ENCODE data around the gene SFXN1. TPM values are rescaled to one million over a fixed set of nuclear protein-coding genes. Genes with fewer than 3 reads are reported as not detected.
"Not testable (repeated sequence)": the region's sequence is repeated elsewhere in the genome, so short reads cannot be mapped to it uniquely, and the experiment has no call there.

The SFXN1 gene
- total and polyA plus RNA-seq, 2 donors, result 22.3 to 48.5 TPM

- not testable (repeated sequence) for H3K27me3 ChIP-seq (ENCODE audit: control insufficient read depth in 2 of 2, insufficient read depth in 1 of 2, low read length in 1 of 2); H3K4me3 ChIP-seq (ENCODE audit: low read length in 2 of 2); H3K27ac ChIP-seq (ENCODE audit: low read depth in 1 of 2, low read length in 1 of 2); H3K9me3 ChIP-seq (ENCODE audit: control insufficient read depth in 2 of 2, insufficient read depth in 1 of 2, low read length in 1 of 2); DNase-seq (ENCODE audit: low read depth in 6 of 9, low spot score in 9 of 9)
- peaks cover 7 to 12% of the 10 kb centered on the region in 2 donors for H3K4me1 ChIP-seq (ENCODE audit: control insufficient read depth in 2 of 2, insufficient read depth in 2 of 2, low read length in 2 of 2)
- 92% methylated on average over 3 of the region's 3 CpGs for WGBS
- peaks cover 9 to 11% of the 10 kb centered on the region in 2 donors for H3K36me3 ChIP-seq (ENCODE audit: control insufficient read depth in 2 of 2, insufficient read depth in 2 of 2, low read length in 1 of 2)
These were observed 57.0 kb downstream of the SFXN1 start for GRCh38 chr5:175535331-175535730.

GRCh38 chr5:175535796-175536195 lies 57.4 kb downstream of the SFXN1 start:
- Histone ChIP-seq H3K4me3 (ENCODE audit: low read length in 2 of 2) (no peak overlapping the region), H3K27me3 (ENCODE audit: control insufficient read depth in 2 of 2, insufficient read depth in 1 of 2, low read length in 1 of 2) (no peaks in the 10 kb centered on the region), H3K27ac (ENCODE audit: low read depth in 1 of 2, low read length in 1 of 2) (no peak overlapping the region), H3K9me3 (ENCODE audit: control insufficient read depth in 2 of 2, insufficient read depth in 1 of 2, low read length in 1 of 2) (no peaks in the 10 kb centered on the region), H3K4me1 (ENCODE audit: control insufficient read depth in 2 of 2, insufficient read depth in 2 of 2, low read length in 2 of 2) (peaks cover 7 to 12% of the 10 kb centered on the region in 2 donors), H3K36me3 (ENCODE audit: control insufficient read depth in 2 of 2, insufficient read depth in 2 of 2, low read length in 1 of 2) (peaks cover 6 to 11% of the 10 kb centered on the region in 2 donors)
- DNase-seq (ENCODE audit: low read depth in 6 of 9, low spot score in 9 of 9), result no peak
- 61% methylated on average over 3 of the region's 3 CpGs for WGBS

- Histone ChIP-seq H3K27me3 (ENCODE audit: control insufficient read depth in 2 of 2, insufficient read depth in 1 of 2, low read length in 1 of 2) (no peaks in the 10 kb centered on the region), H3K36me3 (ENCODE audit: control insufficient read depth in 2 of 2, insufficient read depth in 2 of 2, low read length in 1 of 2) (no peaks in the 10 kb centered on the region), H3K4me3 (ENCODE audit: low read length in 2 of 2) (no peak overlapping the region), H3K4me1 (ENCODE audit: control insufficient read depth in 2 of 2, insufficient read depth in 2 of 2, low read length in 2 of 2) (peaks cover 7 to 12% of the 10 kb centered on the region in 2 donors), H3K9me3 (ENCODE audit: control insufficient read depth in 2 of 2, insufficient read depth in 1 of 2, low read length in 1 of 2) (no peaks in the 10 kb centered on the region), H3K27ac (ENCODE audit: low read depth in 1 of 2, low read length in 1 of 2) (no peak overlapping the region)
- DNase-seq (ENCODE audit: low read depth in 6 of 9, low spot score in 9 of 9), result no peak
- 89% methylated on average over 5 of the region's 5 CpGs for WGBS
These were observed 60.2 kb downstream of the SFXN1 start for GRCh38 chr5:175538576-175538975.

- no peaks in the 10 kb centered on the region for H3K27me3 ChIP-seq (ENCODE audit: control insufficient read depth in 2 of 2, insufficient read depth in 1 of 2, low read length in 1 of 2)
These were observed 61.6 kb downstream of the SFXN1 start for GRCh38 chr5:175539936-175540335.

GRCh38 chr5:175541264-175541663 lies 62.9 kb downstream of the SFXN1 start:
- WGBS, result 71% methylated on average over 4 of the region's 4 CpGs
- Histone ChIP-seq H3K9me3 (ENCODE audit: control insufficient read depth in 2 of 2, insufficient read depth in 1 of 2, low read length in 1 of 2) (no peaks in the 10 kb centered on the region), H3K4me3 (ENCODE audit: low read length in 2 of 2) (no peak overlapping the region), H3K27me3 (ENCODE audit: control insufficient read depth in 2 of 2, insufficient read depth in 1 of 2, low read length in 1 of 2) (no peaks in the 10 kb centered on the region), H3K27ac (ENCODE audit: low read depth in 1 of 2, low read length in 1 of 2) (no peak overlapping the region), H3K36me3 (ENCODE audit: control insufficient read depth in 2 of 2, insufficient read depth in 2 of 2, low read length in 1 of 2) (no peaks in the 10 kb centered on the region), H3K4me1 (ENCODE audit: control insufficient read depth in 2 of 2, insufficient read depth in 2 of 2, low read length in 2 of 2) (no peaks in the 10 kb centered on the region)
- no peak for DNase-seq (ENCODE audit: low read depth in 6 of 9, low spot score in 9 of 9)

More at GRCh38 chr5:175539936-175540335, 61.6 kb downstream of the SFXN1 start:
- Histone ChIP-seq H3K4me1 (ENCODE audit: control insufficient read depth in 2 of 2, insufficient read depth in 2 of 2, low read length in 2 of 2) (peaks cover 3 to 4% of the 10 kb centered on the region in 2 donors), H3K36me3 (ENCODE audit: control insufficient read depth in 2 of 2, insufficient read depth in 2 of 2, low read length in 1 of 2) (no peaks in the 10 kb centered on the region), H3K4me3 (ENCODE audit: low read length in 2 of 2) (no peak overlapping the region), H3K9me3 (ENCODE audit: control insufficient read depth in 2 of 2, insufficient read depth in 1 of 2, low read length in 1 of 2) (no peaks in the 10 kb centered on the region), H3K27ac (ENCODE audit: low read depth in 1 of 2, low read length in 1 of 2) (no peak overlapping the region)
- no peak for DNase-seq (ENCODE audit: low read depth in 6 of 9, low spot score in 9 of 9)
- WGBS, result 98% methylated on average over 2 of the region's 2 CpGs

- DNase-seq (ENCODE audit: low read depth in 6 of 9, low spot score in 9 of 9), result no peak
- 72% methylated on average over 5 of the region's 5 CpGs for WGBS
- H3K27me3 ChIP-seq (ENCODE audit: control insufficient read depth in 2 of 2, insufficient read depth in 1 of 2, low read length in 1 of 2), result no peaks in the 10 kb centered on the region
These were observed 64.0 kb downstream of the SFXN1 start for GRCh38 chr5:175542232-175542965.

GRCh38 chr5:175542966-175543235 lies 64.5 kb downstream of the SFXN1 start:
- Histone ChIP-seq H3K27ac (ENCODE audit: low read depth in 1 of 2, low read length in 1 of 2) (no peak overlapping the region), H3K9me3 (ENCODE audit: control insufficient read depth in 2 of 2, insufficient read depth in 1 of 2, low read length in 1 of 2) (no peaks in the 10 kb centered on the region), H3K4me3 (ENCODE audit: low read length in 2 of 2) (no peak overlapping the region), H3K4me1 (ENCODE audit: control insufficient read depth in 2 of 2, insufficient read depth in 2 of 2, low read length in 2 of 2) (no peaks in the 10 kb centered on the region), H3K36me3 (ENCODE audit: control insufficient read depth in 2 of 2, insufficient read depth in 2 of 2, low read length in 1 of 2) (no peaks in the 10 kb centered on the region), H3K27me3 (ENCODE audit: control insufficient read depth in 2 of 2, insufficient read depth in 1 of 2, low read length in 1 of 2) (no peaks in the 10 kb centered on the region)
- no peak for DNase-seq (ENCODE audit: low read depth in 6 of 9, low spot score in 9 of 9)
- 95% methylated on average over 1 of the region's 1 CpG for WGBS

More at GRCh38 chr5:175542232-175542965, 64.0 kb downstream of the SFXN1 start:
- no peaks in the 10 kb centered on the region for H3K4me1 ChIP-seq (ENCODE audit: control insufficient read depth in 2 of 2, insufficient read depth in 2 of 2, low read length in 2 of 2)
- no peak overlapping the region for H3K4me3 ChIP-seq (ENCODE audit: low read length in 2 of 2)
- no peaks in the 10 kb centered on the region for H3K36me3 ChIP-seq (ENCODE audit: control insufficient read depth in 2 of 2, insufficient read depth in 2 of 2, low read length in 1 of 2)
- H3K27ac ChIP-seq (ENCODE audit: low read depth in 1 of 2, low read length in 1 of 2), result no peak overlapping the region
- no peaks in the 10 kb centered on the region for H3K9me3 ChIP-seq (ENCODE audit: control insufficient read depth in 2 of 2, insufficient read depth in 1 of 2, low read length in 1 of 2)

- DNase-seq (ENCODE audit: low read depth in 6 of 9, low spot score in 9 of 9), result no peak
- Histone ChIP-seq H3K27ac (ENCODE audit: low read depth in 1 of 2, low read length in 1 of 2) (no peak overlapping the region), H3K9me3 (ENCODE audit: control insufficient read depth in 2 of 2, insufficient read depth in 1 of 2, low read length in 1 of 2) (no peaks in the 10 kb centered on the region), H3K4me1 (ENCODE audit: control insufficient read depth in 2 of 2, insufficient read depth in 2 of 2, low read length in 2 of 2) (peaks cover 0 to 6% of the 10 kb centered on the region in 2 donors), H3K36me3 (ENCODE audit: control insufficient read depth in 2 of 2, insufficient read depth in 2 of 2, low read length in 1 of 2) (no peaks in the 10 kb centered on the region), H3K4me3 (ENCODE audit: low read length in 2 of 2) (no peak overlapping the region), H3K27me3 (ENCODE audit: control insufficient read depth in 2 of 2, insufficient read depth in 1 of 2, low read length in 1 of 2) (no peaks in the 10 kb centered on the region)
- 97% methylated on average over 1 of the region's 1 CpG for WGBS
These were observed 65.8 kb downstream of the SFXN1 start for GRCh38 chr5:175544108-175544511.

- Histone ChIP-seq H3K9me3 (ENCODE audit: control insufficient read depth in 2 of 2, insufficient read depth in 1 of 2, low read length in 1 of 2) (no peaks in the 10 kb centered on the region), H3K27ac (ENCODE audit: low read depth in 1 of 2, low read length in 1 of 2) (no peak overlapping the region), H3K4me1 (ENCODE audit: control insufficient read depth in 2 of 2, insufficient read depth in 2 of 2, low read length in 2 of 2) (peaks cover 0 to 6% of the 10 kb centered on the region in 2 donors), H3K4me3 (ENCODE audit: low read length in 2 of 2) (no peak overlapping the region), H3K27me3 (ENCODE audit: control insufficient read depth in 2 of 2, insufficient read depth in 1 of 2, low read length in 1 of 2) (peaks cover 0 to 3% of the 10 kb centered on the region in 2 donors), H3K36me3 (ENCODE audit: control insufficient read depth in 2 of 2, insufficient read depth in 2 of 2, low read length in 1 of 2) (no peaks in the 10 kb centered on the region)
- WGBS, result 96% methylated on average over 5 of the region's 5 CpGs
- no peak for DNase-seq (ENCODE audit: low read depth in 6 of 9, low spot score in 9 of 9)
These were observed 66.2 kb downstream of the SFXN1 start for GRCh38 chr5:175544586-175544985.
